K562 (cell line): ENCODE results near the gene RNU11. TPM values are rescaled to one million over a fixed set of nuclear protein-coding genes. Genes with fewer than 3 reads are reported as not detected.

Experiments used
- BCL6 ChIP-seq: fragments of 250-450 bp; sonication (Bioruptor Pico); IDR thresholded peaks from 2 replicates; pipeline ENCODE4 v1.4.0; 2020
- CLOCK ChIP-seq: fragments of 250-450 bp; sonication (Bioruptor Pico); IDR thresholded peaks from 2 replicates; pipeline ENCODE4 v1.4.0; 2020; ENCODE audit warnings: mild to moderate bottlenecking, moderate library complexity, borderline replicate concordance
- HNRNPK ChIP-seq: fragments of 200-400 bp; formaldehyde crosslinking; IDR thresholded peaks from one replicate; pipeline ENCODE4 v1.6.1; 2018; ENCODE audit warnings: mild to moderate bottlenecking, low read depth, low read length; ENCODE audit not compliant: poor library complexity, severe bottlenecking
- MTA1 ChIP-seq: fragments of 450-650 bp; IDR thresholded peaks from 2 replicates; pipeline ENCODE4 v1.6.1; 2017; ENCODE audit warnings: borderline replicate concordance
- MYC ChIP-seq, 2 experiments: fragments of 250-450 bp in 1 of 2; sonication (Bioruptor Pico) in 1 of 2; IDR thresholded peaks; 2 replicates each; pipeline versions ENCODE4 v1.5.1 to v1.6.1; 2012 to 2021; ENCODE audit warnings: low read depth in 2 of 2, borderline replicate concordance in 1 of 2, improper control_type of control experiment in 1 of 2, low read length in 1 of 2, mild to moderate bottlenecking in 1 of 2, moderate library complexity in 1 of 2
- NR3C1 ChIP-seq: sonication (generic); formaldehyde crosslinking; IDR thresholded peaks from 2 replicates; pipeline ENCODE4 v1.8.1; 2022; ENCODE audit warnings: missing genetic modification reagents
- POU5F1 ChIP-seq: fragments of 150-350 bp; IDR thresholded peaks from 2 replicates; pipeline ENCODE4 v1.6.1; 2014; ENCODE audit warnings: borderline replicate concordance, low read length, low read depth, mild to moderate bottlenecking; ENCODE audit not compliant: partially characterized antibody
- PURB ChIP-seq: sonication (generic); formaldehyde crosslinking; IDR thresholded peaks from 2 replicates; pipeline ENCODE4 v1.9.0; 2021; ENCODE audit warnings: low read depth, mild to moderate bottlenecking, missing genetic modification reagents
- ZBTB40 ChIP-seq, 2 experiments: fragments of 450-650 bp in 1 of 2; sonication (generic) in 1 of 2; formaldehyde crosslinking in 1 of 2; IDR thresholded peaks; 2 replicates each; pipeline versions ENCODE4 v1.7.1 to v1.9.0; 2016 to 2022; ENCODE audit warnings: inconsistent platforms in 1 of 2, mild to moderate bottlenecking in 1 of 2, missing genetic modification reagents in 1 of 2
- ZNF436 ChIP-seq: fragments of 250-450, 450-650 bp; sonication (Bioruptor Pico); formaldehyde crosslinking; IDR thresholded peaks from 2 replicates; pipeline ENCODE4 v1.7.0; 2020; ENCODE audit warnings: mild to moderate bottlenecking
- ZNF740 ChIP-seq, 3 experiments: fragments of 200-800 bp in 1 of 3; sonication (Bioruptor generic) in 1 of 3; sonication (generic) in 1 of 3; formaldehyde crosslinking in 1 of 3; IDR thresholded peaks; 2 replicates each; pipeline versions ENCODE4 v1.6.1 to v1.8.0; 2016 to 2022; ENCODE audit warnings: mild to moderate bottlenecking in 2 of 3, missing compliant biosample characterization in 2 of 3, missing genetic modification characterization in 2 of 3, missing genetic modification reagents in 1 of 3
- ZNF830 ChIP-seq: fragments of 250-450 bp; sonication (Bioruptor Pico); IDR thresholded peaks from 2 replicates; pipeline ENCODE4 v1.5.0; 2021; ENCODE audit warnings: mild to moderate bottlenecking
- ZSCAN29 ChIP-seq: fragments of 450-650 bp; IDR thresholded peaks from 2 replicates; pipeline ENCODE4 v1.6.1; 2017
- polyA plus RNA-seq, 8 experiments: library from polyadenylated mRNA; depleted of rRNA in 4 of 8; stranded (reverse) in 5 of 8; unstranded in 3 of 8; fragments of >200 nt; fragmentation: Nextera tagmentation in 2 of 8; fragmentation: Illumina TruSeq in 1 of 8; extraction: Ambion mirVana in 2 of 8; extraction: Trizol in 1 of 8; gene quantifications; 2 replicates each; pipeline versions ENCODE4 v1.2.1 to v1.2.3, GENCODE V29; 2011 to 2014; ENCODE audit warnings: inconsistent platforms in 1 of 8, missing spikeins in 1 of 8
- total RNA-seq, 7 experiments: library from RNA; depleted of rRNA in 6 of 7; stranded (reverse); fragments of >200 nt in 6 of 7; fragmentation: Illumina TruSeq in 2 of 7; extraction: Trizol in 2 of 7; gene quantifications; 2 replicates each; pipeline versions ENCODE4 v1.2.1 to v1.2.3, GENCODE V29; 2011 to 2021; ENCODE audit warnings: low replicate concordance in 1 of 7

Gene RNU11
- total and polyA plus RNA-seq, 9 of the 15 experiments (the other 6 are each of a cell fraction or from before 2014, with no cell fraction given) = not detected

GRCh38 chr1:28642847-28643635 lies 5.4 kb upstream of the RNU11 start, which contains the start of gene TAF12 (continued):
- TF ChIP-seq ZNF740 (CRISPR knock-in tag; IDR thresholded peaks at IDR 0.05) (no peak), ZNF740 (tag; IDR thresholded peaks at IDR 0.05) (no peak), ZNF436 (CRISPR knock-in tag) (0 out of 2 replicates have a peak, but pooled peaks have one; percentile 60), PURB (no peak), HNRNPK (no peak), MTA1 (no peak; the same call in 1 of the 2 replicates), POU5F1 (peak; percentile 19), NR3C1 (CRISPR knock-in tag) (no peak), MYC (IDR thresholded peaks at IDR 0.05; ENCODE audit: low read depth, low read length) (peak; percentile 100), MYC (CRISPR knock-in tag; IDR thresholded peaks at IDR 0.05; ENCODE audit: borderline replicate concordance, low read depth) (peak; percentile 90), ZNF830 (CRISPR knock-in tag) (peak; percentile 93), ZBTB40 (IDR thresholded peaks at IDR 0.05) (peak; percentile 99), ZBTB40 (CRISPR knock-in tag; IDR thresholded peaks at IDR 0.05) (no peak), ZSCAN29 (no peak; the same call in 1 of the 2 replicates), CLOCK (CRISPR knock-in tag) (no peak), BCL6 (CRISPR knock-in tag) (no peak)
